Prostate gland (tissue), 2 donors: Measurements from ENCODE around the gene DGKG. TPM values are rescaled to one million over a fixed set of nuclear protein-coding genes. Genes with fewer than 3 reads are reported as not detected.

Experiments
- DNase-seq: peaks from one replicate; pipeline ENCODE4 v3.0.0-alpha.2; 2019; ENCODE audit warnings: low spot score
- H3K27ac ChIP-seq, 2 donors: fragments of 200-600 bp; sonication (generic); 2 replicates each; pipeline ENCODE4 v1.5.1; 2017 to 2019
- H3K27me3 ChIP-seq: fragments of 200-600 bp; sonication (generic); replicated peaks from 2 replicates; pipeline ENCODE4 v1.5.1; 2019; ENCODE audit not compliant: insufficient read depth
- H3K36me3 ChIP-seq, 2 donors: fragments of 200-600 bp; sonication (generic); 1 replicate in 1 of 2; 2 replicates in 1 of 2; pipeline versions ENCODE4 v1.5.1 to v1.8.1; 2017 to 2019
- H3K4me1 ChIP-seq: fragments of 200-600 bp; sonication (generic); replicated peaks from 2 replicates; pipeline ENCODE4 v1.5.1; 2019
- H3K4me3 ChIP-seq, 2 donors: fragments of 200-600 bp; sonication (generic); 2 replicates each; pipeline ENCODE4 v1.5.1; 2017 to 2019
- H3K9me3 ChIP-seq: fragments of 200-600 bp; sonication (generic); 2 replicates; pipeline ENCODE4 v1.5.1; 2017
- CTCF ChIP-seq, 4 experiments: fragments of 200-600 bp in 2 of 4; fragments of 450-650 bp in 2 of 4; sonication (generic) in 2 of 4; IDR thresholded peaks; 1 replicate in 3 of 4; 2 replicates in 1 of 4; pipeline ENCODE4 v1.5.1; 2016 to 2019; ENCODE audit warnings: antibody characterized with exemption in 4 of 4, mild to moderate bottlenecking in 2 of 4, moderate library complexity in 2 of 4
- POLR2A ChIP-seq: fragments of 450-650 bp; IDR thresholded peaks from one replicate; pipeline ENCODE4 v1.6.1; 2016; ENCODE audit warnings: antibody characterized with exemption, mild to moderate bottlenecking
- POLR2AphosphoS5 ChIP-seq: sonication (generic); formaldehyde crosslinking; IDR thresholded peaks from one replicate; pipeline ENCODE4 v1.6.1; 2017; ENCODE audit warnings: antibody characterized with exemption
- WGBS: methylation state at CpG from one replicate; pipeline ENCODE4 v1.1.5; 2018; 5-methylcytosine and 5-hydroxymethylcytosine counted together
- intact Hi-C: fragments of 100-400 bp; cut with DNase I; formaldehyde crosslinking; loops from one replicate; pipeline ENCODE4 v1.14.2; 2022
- total RNA-seq, 2 donors: library from RNA; depleted of rRNA; stranded (reverse); fragments of >200 nt; gene quantifications; one replicate each; pipeline ENCODE4 v1.1.0, GENCODE V29; 2016

DGKG gene
- total RNA-seq, 2 donors from 2014 or later = 1.2 to 2.2 TPM

GRCh38 chr3:186246941-186247340 is 115.1 kb downstream of the DGKG start:
- WGBS = 45% methylated on average over 2 of the region's 2 CpGs
- Histone ChIP-seq H3K27ac (no peak overlapping the region), H3K9me3 (no peaks in the 10 kb centered on the region), H3K36me3 (no peaks in the 10 kb centered on the region), H3K27me3 (no peaks in the 10 kb centered on the region), H3K4me3 (no peak overlapping the region), H3K4me1 (no peaks in the 10 kb centered on the region)
- DNase-seq = no peak
- TF ChIP-seq POLR2AphosphoS5 (no peak), POLR2A (no peak), CTCF (IDR thresholded peaks at IDR 0.05) (no peak)
- intact Hi-C loops = no loop called here

GRCh38 chr3:186244016-186244415 is 118.0 kb downstream of the DGKG start:
- WGBS = 96% methylated on average over 6 of the region's 6 CpGs
- no peak for DNase-seq

GRCh38 chr3:186241910-186242821 is 119.9 kb downstream of the DGKG start:
- 23% methylated on average over 21 of the region's 21 CpGs for WGBS
- DNase-seq = peak; percentile 54
- intact Hi-C loops = loop anchor here (5.0 kb wide), 1 partner anchor 260 kb away; no protein-coding TSS in a partner anchor
- H3K36me3 ChIP-seq = no peaks in the 10 kb centered on the region
- no peaks in the 10 kb centered on the region for H3K4me1 ChIP-seq
- no peak overlapping the region for H3K4me3 ChIP-seq
- H3K27ac ChIP-seq = no peak overlapping the region
- H3K27me3 ChIP-seq = no peaks in the 10 kb centered on the region
- no peak for TF ChIP-seq POLR2A
- TF ChIP-seq CTCF (IDR thresholded peaks at IDR 0.05) = peak in 3 of 4 experiments; percentile 45 to 48 (median 47)
- H3K9me3 ChIP-seq = no peaks in the 10 kb centered on the region

More at GRCh38 chr3:186244016-186244415, 118.0 kb downstream of the DGKG start:
- TF ChIP-seq POLR2A (no peak), CTCF (IDR thresholded peaks at IDR 0.05) (no peak), POLR2AphosphoS5 (no peak)
- Histone ChIP-seq H3K27me3 (no peaks in the 10 kb centered on the region), H3K36me3 (no peaks in the 10 kb centered on the region), H3K27ac (no peak overlapping the region), H3K9me3 (no peaks in the 10 kb centered on the region), H3K4me1 (no peaks in the 10 kb centered on the region), H3K4me3 (no peak overlapping the region)
- intact Hi-C loops = loop anchor here (5.0 kb wide), 1 partner anchor 262 kb away; no protein-coding TSS in a partner anchor

DNA sequence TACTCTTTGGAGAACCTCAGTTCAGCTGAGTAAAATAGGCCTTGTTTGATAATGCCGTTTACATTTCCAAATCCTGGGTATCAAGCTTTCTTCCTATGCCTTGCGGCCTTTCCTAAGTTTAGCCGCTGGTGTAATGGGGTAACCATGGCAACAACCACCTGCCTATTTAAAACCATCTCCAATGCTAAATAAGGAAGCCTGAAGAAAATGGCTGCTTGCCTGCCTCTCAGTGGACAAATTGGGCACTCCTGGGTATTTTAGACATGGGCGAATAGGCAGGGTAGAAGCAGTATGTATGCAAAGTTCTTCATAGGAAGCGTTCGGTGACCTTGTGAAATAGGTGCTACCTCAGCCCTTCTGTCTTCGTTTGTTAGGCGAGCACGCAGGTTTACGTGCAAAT is 122.7 kb downstream of the DGKG start:
- 78% methylated on average over 10 of the region's 10 CpGs for WGBS
- TF ChIP-seq POLR2AphosphoS5 = no peak
- TF ChIP-seq CTCF (IDR thresholded peaks at IDR 0.05) = no peak
- no peak for TF ChIP-seq POLR2A
- intact Hi-C loops = no loop called here
- Histone ChIP-seq H3K9me3 (no peaks in the 10 kb centered on the region), H3K27ac (no peak overlapping the region), H3K36me3 (no peaks in the 10 kb centered on the region), H3K27me3 (no peaks in the 10 kb centered on the region), H3K4me3 (no peak overlapping the region), H3K4me1 (no peaks in the 10 kb centered on the region)
- DNase-seq = no peak

GRCh38 chr3:186237915-186238314 is 124.1 kb downstream of the DGKG start:
- no peaks in the 10 kb centered on the region for H3K9me3 ChIP-seq
- H3K27ac ChIP-seq = no peak overlapping the region
- no peak for TF ChIP-seq POLR2AphosphoS5
- TF ChIP-seq CTCF (IDR thresholded peaks at IDR 0.05) = no peak
- TF ChIP-seq POLR2A = no peak
- WGBS = 95% methylated on average over 2 of the region's 2 CpGs
- no peaks in the 10 kb centered on the region for H3K36me3 ChIP-seq
- no peaks in the 10 kb centered on the region for H3K27me3 ChIP-seq
- intact Hi-C loops = no loop called here
- H3K4me1 ChIP-seq = no peaks in the 10 kb centered on the region
- no peak overlapping the region for H3K4me3 ChIP-seq
- no peak for DNase-seq
